Left lung (tissue), 10 donors: Measurements from ENCODE around the gene SLC35A3. TPM values are rescaled to one million over a fixed set of nuclear protein-coding genes. Genes with fewer than 3 reads are reported as not detected.

Experiments
- ATAC-seq: fragments of 200-7000 bp; cut with Tn5 transposase; one replicate; pipeline ENCODE4 v1.9.1; 2020; ENCODE audit warnings: moderate library complexity
- DNase-seq, 4 donors: peaks; one replicate each; pipeline ENCODE4 v3.0.0-alpha.2; 2013 to 2020
- H3K27ac ChIP-seq, 2 donors: fragments of 200-600 bp; sonication (generic) in 1 of 2; one replicate each; pipeline versions ENCODE4 v1.5.0 to v1.8.0; 2020 to 2021
- H3K27me3 ChIP-seq, 2 donors: fragments of 200-600 bp; sonication (generic) in 1 of 2; one replicate each; pipeline versions ENCODE4 v1.5.0 to v1.8.0; 2020 to 2021
- H3K36me3 ChIP-seq, 2 donors: fragments of 200-600 bp; sonication (generic) in 1 of 2; one replicate each; pipeline versions ENCODE4 v1.5.0 to v1.8.0; 2020 to 2021
- H3K4me1 ChIP-seq, 2 donors: fragments of 200-600 bp; one replicate each; pipeline ENCODE4 v1.8.0; 2021
- H3K4me3 ChIP-seq, 2 donors: fragments of 200-600 bp; sonication (generic) in 1 of 2; one replicate each; pipeline versions ENCODE4 v1.5.0 to v1.8.0; 2020 to 2021; ENCODE audit warnings: mild to moderate bottlenecking in 1 of 2
- H3K9me3 ChIP-seq, 2 donors: fragments of 200-600 bp; sonication (generic) in 1 of 2; one replicate each; pipeline versions ENCODE4 v1.5.0 to v1.8.0; 2020 to 2021
- intact Hi-C, 2 donors: fragments of 100-400 bp; cut with DNase I; formaldehyde crosslinking; loops; one replicate each; pipeline versions ENCODE4 v1.11.2 to v1.14.2; 2022
- polyA plus RNA-seq, 6 donors: library from polyadenylated mRNA; unstranded; fragments of 120-200 nt; gene quantifications; one replicate each; pipeline ENCODE4 v1.2.1, GENCODE V29; 2013; ENCODE audit not compliant: insufficient read length in 6 of 6
- total RNA-seq, 2 donors: library from RNA; stranded (reverse); fragmentation: NEBNext Ultra II Directional; extraction: Animal tissue kit (Norgen Biotek cat#: 25700); gene quantifications; one replicate each; pipeline ENCODE4 v1.2.1, GENCODE V29; 2021
- TF ChIP-seq, protein P1 (sequence below), 2 donors: fragments of 200-600 bp; sonication (generic) in 1 of 2; IDR thresholded peaks; one replicate each; pipeline versions ENCODE4 v1.5.0 to v1.8.0; 2021; ENCODE audit warnings: antibody characterized with exemption in 2 of 2
- donor health status: DM: no; HTN: yes; CAD: no.
- donor health status: DM: no; HTN: no; CAD: no.

The SLC35A3 gene
- total and polyA plus RNA-seq, 8 donors = 26.4 to 43.1 (median 31.4) TPM

DNA sequence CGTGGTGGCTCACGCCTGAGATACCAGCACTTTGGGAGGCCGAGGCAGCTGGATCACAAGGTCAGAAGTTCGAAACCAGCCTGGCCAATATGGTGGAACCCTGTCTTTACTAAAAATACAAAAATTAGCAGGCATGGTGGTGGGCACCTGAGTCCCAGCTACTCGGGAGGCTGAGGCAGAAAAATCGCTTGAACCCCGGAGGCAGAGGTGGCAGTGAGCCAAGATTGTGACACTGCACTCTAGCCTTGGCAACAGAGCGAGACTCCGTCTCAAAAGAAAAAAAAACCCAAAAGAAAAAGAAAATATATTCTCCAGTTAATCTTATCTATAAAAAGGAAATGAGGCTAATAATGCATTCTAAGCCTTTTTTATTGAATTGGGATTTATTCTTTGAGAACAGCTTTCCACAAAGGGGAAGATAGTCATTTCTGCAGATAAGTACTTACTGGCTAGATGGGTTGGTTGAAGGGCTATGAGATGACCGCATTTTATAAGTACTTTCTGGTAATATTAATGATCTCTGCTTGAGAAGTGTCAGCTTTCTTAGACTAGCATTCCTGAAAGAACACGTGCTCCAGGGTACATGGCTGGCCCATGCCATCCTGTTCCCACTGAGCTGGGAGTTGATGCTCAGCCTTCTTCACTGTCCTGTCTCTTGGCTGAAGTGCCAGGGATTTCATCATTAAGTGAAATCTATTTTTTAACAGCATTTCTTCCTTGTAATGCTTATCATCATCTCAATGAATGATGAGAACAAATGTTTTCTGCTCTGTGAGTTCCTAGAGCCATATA, 105.0 kb downstream of the SLC35A3 start:
- DNase-seq = no peak
- intact Hi-C loops = no loop called here

DNA sequence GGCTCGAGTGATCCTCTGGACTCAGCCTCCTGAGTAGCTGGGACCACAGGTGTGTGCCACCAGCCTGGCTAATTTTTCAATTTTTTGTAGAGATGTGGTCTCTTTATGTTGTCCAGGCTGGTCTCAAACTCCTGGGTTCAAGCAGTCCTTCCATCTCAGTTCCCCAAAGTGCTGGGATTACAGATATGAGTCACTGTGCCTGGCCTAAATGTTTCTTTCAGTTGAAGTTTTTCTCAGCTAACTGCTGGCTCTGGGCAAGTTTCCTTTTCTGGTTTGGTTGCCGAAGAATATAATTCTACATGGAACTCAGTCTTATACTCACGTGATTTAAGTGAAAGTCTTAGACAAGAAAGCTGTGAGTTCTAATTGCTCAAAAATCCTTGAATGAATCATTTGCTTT, 106.0 kb downstream of the SLC35A3 start:
- H3K36me3 ChIP-seq = peaks cover 0 to 93% of the 10 kb centered on the region in 2 donors

More for the DNA sequence above, 105.0 kb downstream of the SLC35A3 start:
- peaks cover 0 to 93% of the 10 kb centered on the region in 2 donors for H3K36me3 ChIP-seq
- no peaks in the 10 kb centered on the region for H3K9me3 ChIP-seq
- no peak for ATAC-seq
- H3K27me3 ChIP-seq = no peaks in the 10 kb centered on the region
- H3K4me3 ChIP-seq = no peak overlapping the region
- TF ChIP-seq, protein P1, sequence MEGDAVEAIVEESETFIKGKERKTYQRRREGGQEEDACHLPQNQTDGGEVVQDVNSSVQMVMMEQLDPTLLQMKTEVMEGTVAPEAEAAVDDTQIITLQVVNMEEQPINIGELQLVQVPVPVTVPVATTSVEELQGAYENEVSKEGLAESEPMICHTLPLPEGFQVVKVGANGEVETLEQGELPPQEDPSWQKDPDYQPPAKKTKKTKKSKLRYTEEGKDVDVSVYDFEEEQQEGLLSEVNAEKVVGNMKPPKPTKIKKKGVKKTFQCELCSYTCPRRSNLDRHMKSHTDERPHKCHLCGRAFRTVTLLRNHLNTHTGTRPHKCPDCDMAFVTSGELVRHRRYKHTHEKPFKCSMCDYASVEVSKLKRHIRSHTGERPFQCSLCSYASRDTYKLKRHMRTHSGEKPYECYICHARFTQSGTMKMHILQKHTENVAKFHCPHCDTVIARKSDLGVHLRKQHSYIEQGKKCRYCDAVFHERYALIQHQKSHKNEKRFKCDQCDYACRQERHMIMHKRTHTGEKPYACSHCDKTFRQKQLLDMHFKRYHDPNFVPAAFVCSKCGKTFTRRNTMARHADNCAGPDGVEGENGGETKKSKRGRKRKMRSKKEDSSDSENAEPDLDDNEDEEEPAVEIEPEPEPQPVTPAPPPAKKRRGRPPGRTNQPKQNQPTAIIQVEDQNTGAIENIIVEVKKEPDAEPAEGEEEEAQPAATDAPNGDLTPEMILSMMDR (IDR thresholded peaks at IDR 0.05) = no peak
- H3K4me1 ChIP-seq = no peaks in the 10 kb centered on the region
- no peak overlapping the region for H3K27ac ChIP-seq

DNA sequence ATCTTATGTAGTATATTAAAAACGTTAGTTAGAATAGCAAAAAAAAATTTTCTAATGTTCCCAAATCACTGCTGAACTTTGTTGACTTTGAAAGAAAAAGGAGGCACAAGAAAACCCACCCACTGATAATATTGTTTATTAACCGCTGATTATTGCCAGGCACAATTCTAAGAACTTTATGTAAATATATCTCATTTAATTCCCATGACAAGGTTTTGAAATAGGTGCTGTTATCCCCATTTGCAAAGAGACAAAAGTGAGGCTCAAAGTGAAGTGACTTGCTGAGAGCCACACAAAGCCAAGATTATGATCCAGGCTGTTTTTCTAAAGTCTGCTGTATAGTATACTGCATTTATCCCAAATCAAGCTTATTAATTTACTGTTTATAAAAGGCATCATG, 106.5 kb downstream of the SLC35A3 start:
- intact Hi-C loops = no loop called here
- TF ChIP-seq, protein P1 (IDR thresholded peaks at IDR 0.05) = no peak
- Histone ChIP-seq H3K36me3 (peaks cover 0 to 93% of the 10 kb centered on the region in 2 donors), H3K27me3 (no peaks in the 10 kb centered on the region), H3K9me3 (no peaks in the 10 kb centered on the region), H3K4me3 (no peak overlapping the region), H3K4me1 (no peaks in the 10 kb centered on the region), H3K27ac (no peak overlapping the region)
- no peak for ATAC-seq
- no peak for DNase-seq

More for the DNA sequence above, 106.0 kb downstream of the SLC35A3 start:
- H3K9me3 ChIP-seq = no peaks in the 10 kb centered on the region
- no peak overlapping the region for H3K27ac ChIP-seq
- H3K27me3 ChIP-seq = no peaks in the 10 kb centered on the region
- DNase-seq (no peak), ATAC-seq (no peak)
- intact Hi-C loops = no loop called here
- TF ChIP-seq, protein P1 (IDR thresholded peaks at IDR 0.05) = no peak
- no peak overlapping the region for H3K4me3 ChIP-seq
- H3K4me1 ChIP-seq = no peaks in the 10 kb centered on the region

DNA sequence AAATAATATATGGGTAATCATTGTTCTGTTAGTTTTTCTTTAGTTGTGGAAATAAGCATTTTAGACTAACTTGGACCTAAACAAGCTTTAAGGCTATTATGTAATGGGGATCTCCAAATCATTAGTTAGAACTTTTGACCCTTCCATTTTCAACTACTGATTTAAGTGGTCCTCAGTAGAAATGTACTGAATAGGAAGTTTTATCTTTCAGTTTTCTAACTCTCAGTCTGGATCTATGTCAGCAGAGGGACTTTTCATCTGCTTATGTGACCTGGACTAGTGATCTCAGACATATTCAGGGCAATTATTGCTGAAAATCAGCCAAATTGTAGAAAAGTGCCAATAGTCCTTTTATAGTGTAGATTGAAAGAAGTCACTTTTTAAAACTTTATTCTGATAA, 106.9 kb downstream of the SLC35A3 start:
- Histone ChIP-seq H3K4me1 (no peaks in the 10 kb centered on the region), H3K36me3 (peaks cover 0 to 93% of the 10 kb centered on the region in 2 donors), H3K27ac (no peak overlapping the region), H3K27me3 (no peaks in the 10 kb centered on the region), H3K4me3 (no peak overlapping the region), H3K9me3 (no peaks in the 10 kb centered on the region)
- ATAC-seq = no peak
- no peak for DNase-seq
- intact Hi-C loops = no loop called here
- TF ChIP-seq, protein P1 (IDR thresholded peaks at IDR 0.05) = no peak

DNA sequence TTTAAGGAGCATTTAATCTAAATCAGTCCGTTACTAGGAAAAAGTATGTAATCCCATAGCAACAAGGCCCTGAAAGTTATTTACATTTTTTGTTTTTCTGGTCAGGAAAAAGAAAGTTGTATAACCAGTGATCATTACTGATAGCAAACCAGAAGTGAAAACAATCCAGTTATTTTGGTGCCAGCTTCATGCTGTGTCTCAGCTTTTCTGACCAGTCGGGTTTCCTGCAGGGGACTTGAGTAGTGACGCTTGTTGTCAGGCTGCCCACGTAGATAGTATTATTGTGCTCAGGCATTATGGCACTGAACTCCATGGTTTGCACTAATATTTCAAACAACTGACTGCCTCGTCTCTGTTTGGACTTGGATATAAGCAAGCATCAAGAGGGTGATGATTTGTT, 107.7 kb downstream of the SLC35A3 start:
- Histone ChIP-seq H3K27ac (no peak overlapping the region), H3K27me3 (no peaks in the 10 kb centered on the region), H3K36me3 (peaks cover 0 to 93% of the 10 kb centered on the region in 2 donors), H3K9me3 (no peaks in the 10 kb centered on the region), H3K4me1 (no peaks in the 10 kb centered on the region), H3K4me3 (no peak overlapping the region)
- intact Hi-C loops = no loop called here
- DNase-seq = no peak
- no peak for ATAC-seq
- TF ChIP-seq, protein P1 (IDR thresholded peaks at IDR 0.05) = no peak
